Measurements from ENCODE around the gene CCDC57.

The CCDC57 gene

DNA sequence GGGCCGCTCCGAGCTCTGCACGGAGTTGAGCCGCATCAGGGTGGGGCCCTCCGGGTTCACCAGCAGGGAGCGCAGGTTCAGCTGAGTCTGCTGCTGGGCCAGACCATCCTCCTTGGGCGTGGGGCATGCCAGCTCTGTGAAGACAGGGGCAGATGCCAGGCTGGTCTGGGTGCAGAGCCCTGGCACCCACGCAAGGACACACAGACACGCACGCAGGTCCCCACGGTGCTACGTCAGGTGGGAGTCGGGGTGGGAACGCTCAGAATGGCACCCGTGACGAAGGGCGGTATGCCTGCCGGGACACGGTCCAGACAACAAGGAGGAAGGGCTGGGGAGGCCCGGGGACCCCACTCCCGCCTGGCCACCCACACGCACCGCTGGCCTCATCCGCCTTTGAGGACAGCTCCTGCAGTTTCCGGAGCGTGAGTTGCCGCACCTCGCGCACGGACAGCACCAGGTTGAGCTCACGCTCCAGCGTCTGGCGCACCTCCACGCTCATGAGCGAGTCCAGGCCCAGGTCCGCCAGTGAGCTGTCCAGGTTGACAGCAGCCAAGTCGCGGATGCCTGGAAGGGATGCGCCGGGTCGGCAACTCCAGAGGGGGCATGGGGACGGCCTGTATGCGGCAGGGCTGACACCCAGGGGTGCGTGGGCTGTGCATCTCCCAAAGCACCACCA is 131.7 kb downstream of the CCDC57 start:
- DNase-seq (ENCODE audit: low read depth), result no peak

DNA sequence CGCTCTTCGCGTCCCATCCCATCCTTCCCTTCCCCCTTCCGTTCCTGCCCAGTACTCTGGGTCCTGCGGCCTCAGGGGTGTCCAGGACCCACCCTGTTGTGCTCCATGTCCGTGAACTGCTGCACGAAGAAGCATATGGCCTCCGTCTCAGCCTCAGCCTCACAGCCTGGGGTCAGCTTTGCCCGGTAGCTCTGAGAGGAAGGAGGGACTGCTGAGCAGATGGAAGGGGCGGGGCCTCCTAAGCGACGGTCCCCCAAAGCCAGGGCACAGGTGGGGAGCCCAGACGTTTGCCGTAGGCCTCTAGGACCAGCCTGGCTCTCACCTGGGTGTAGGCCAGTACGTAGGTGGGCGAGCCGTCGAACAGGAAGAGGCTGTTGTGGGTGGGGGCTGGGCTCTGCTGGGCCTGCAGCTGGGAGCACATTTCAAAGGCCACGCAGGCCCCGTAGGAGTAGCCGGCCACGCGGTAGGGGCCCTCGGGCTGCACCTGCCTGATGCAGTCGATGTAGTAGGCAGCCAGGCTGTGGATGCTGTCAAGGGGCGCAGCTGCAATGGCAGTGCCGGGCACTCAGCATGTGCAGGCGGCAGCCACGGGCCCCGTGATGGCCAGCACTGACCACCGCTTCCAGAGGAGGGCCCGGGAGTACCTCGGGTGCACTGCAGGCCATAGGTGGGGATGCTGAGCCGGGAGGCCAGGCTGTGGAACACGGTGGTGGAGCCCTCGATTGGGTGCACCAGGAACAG is 132.4 kb downstream of the CCDC57 start:
- DNase-seq (ENCODE audit: low read depth), result no peak

DNA sequence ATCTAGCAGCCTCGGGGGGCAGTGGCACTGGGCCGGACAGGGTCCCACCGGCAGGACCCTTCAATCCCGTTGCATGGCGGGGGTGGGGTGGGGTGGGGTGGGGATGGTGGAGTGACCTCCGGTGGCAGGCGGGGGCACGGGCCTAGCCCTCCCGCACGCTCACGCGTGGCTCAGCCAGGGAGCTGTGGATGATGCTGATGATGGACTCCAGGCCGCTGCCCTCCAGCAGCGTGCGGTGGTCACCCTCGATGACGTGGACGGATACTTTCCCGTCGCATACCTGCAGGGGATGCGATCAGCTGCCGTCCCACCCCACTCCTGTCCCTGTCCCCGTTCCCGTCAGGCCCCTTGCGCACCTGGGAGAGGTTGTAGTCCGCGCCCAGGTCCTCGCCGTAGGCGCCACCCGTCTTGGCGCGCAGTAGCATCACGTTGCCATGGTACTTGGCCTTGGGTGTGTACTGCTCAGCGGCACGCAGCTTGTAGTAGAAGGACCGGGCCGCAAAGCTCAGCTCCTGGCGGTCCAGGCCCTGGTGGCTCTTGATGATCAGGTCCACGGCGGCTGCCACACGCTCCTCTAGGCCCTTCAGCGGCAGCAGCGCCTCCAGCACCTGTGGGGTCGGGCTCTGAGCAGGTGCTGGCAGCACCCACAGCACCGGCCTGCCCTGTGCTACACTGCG is 133.5 kb downstream of the CCDC57 start:
- no peak for DNase-seq (ENCODE audit: low read depth)

DNA sequence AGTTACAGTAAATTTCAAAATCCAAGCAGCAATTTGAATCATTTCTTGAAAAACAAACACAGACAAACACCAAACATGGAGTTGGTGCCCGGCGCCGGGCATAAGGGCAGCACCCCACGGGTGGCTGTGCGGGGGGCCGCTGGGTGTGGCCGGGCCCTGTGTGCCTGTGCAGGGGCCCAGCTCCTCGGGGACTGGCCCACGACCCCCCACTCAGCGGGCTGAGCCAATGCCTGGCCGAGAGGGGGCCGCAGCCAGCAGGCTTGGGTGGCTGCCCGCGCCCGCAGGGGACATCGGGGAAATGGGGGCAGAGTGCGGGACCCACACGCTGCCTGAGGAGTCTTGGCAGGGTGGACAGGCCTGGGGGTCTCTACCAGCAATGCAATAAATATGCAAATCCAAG is 134.2 kb downstream of the CCDC57 start:
- no peak for DNase-seq (ENCODE audit: low read depth)

DNA sequence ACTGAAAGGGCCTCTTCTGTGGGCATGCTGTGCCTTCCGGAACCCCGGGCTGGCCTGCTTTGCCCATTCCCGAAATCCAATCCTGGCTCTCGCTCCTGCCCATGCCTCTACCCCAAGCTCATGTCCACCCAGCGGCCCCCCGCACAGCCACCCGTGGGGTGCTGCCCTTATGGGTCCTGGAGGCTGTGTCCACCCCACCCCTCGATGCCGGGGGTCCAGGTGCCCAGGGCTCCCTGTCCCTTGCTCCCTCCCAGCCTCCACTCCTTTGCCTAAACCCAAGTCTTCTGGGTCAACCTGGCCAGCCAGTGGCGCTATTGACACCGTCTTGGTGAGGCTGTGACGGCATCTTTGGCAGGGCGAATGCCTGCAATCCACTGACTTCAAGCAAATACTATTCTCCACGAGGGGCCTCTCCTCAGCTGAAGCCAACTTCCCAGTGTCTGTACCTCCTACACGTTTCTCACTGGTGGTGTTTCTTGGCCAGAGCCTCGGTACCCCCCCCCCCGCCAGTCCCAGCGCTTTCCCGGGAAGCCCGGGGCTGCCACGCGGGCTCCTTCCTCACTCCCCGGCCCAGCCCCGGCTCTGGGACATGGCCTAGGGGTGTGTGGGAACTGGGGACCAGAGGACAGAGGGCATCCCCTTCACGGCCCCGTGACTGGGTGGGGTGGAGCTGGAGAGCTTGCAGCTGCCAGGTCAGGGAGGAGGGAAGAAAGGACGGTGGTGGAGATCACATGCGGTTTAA is 134.9 kb downstream of the CCDC57 start:
- no peak for DNase-seq (ENCODE audit: low read depth)

DNA sequence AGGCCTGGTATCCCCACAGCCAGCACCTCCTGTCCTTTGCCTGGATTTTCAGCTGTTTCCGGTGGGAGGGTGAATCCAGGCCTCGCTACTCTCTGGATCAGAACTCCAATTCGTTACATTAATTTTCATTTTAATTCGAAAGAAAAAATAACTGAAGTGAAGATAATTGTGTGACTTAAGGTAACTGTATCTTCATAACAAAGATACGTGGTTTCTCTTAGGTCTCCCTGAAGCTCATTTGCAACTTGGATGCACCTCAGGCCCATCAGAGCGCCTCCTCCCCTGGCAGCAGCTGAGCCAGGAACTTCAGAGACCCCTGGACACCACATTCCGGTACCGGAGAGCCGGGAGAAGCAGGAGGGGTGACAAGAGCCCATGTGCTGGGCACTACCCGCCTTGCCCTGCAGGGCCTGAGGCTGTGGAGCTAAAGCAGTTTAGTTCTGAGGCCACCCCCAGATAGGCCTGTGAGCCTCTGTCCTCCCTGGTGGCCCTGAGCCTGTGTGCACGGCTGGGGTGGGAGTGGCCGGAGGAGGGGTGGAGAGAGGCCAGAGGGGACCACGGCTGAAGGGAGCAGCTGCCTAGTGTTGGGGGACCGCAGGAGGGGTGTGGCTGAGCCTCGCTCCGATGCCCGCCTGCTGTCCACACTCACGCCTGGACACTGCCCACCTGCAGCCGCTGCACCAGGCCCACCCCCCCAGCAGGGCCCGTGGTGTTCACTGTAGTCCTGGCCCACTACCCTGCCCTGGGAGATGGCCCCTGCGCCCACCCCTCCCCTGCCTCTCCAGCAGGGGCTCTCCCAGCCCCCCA is 135.7 kb downstream of the CCDC57 start:
- DNase-seq (ENCODE audit: low read depth), result no peak

DNA sequence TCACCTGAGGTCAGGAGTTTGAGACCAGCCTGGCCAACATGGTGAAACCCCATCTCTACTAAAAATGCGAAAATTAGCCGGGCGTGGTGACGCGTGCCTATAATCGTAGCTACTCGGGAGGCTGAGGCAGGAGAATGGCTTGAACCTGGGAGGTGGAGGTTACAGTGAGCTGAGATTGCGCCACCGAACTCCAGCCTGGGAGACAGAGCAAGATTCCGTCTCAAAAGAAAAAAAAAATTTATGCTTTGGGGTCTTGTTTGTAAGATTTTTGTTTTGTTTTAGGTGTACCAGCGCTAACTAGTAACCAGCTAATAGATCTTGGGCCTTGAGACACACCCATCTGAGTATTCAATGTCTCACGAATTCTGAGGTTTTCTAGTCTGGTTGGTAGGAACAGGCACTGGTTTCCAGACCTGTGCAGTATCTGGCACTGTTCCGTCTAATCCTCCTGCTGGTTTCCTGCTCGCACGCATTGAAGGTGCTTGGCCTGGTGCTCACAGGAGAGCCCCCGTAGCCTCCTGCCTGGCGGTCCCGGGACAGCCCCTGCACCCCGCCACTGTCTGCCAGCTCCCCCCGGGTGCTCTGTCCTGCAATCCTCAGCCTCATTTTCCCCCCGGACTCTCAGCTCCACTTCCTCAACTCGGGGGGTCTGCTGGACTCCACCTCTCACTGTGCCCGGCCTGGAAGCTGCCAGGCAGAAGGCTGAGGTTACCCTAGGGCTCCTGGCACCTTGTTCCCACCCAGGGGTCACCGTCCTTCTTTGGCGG is 136.4 kb downstream of the CCDC57 start:
- DNase-seq (ENCODE audit: low read depth), result no peak

DNA sequence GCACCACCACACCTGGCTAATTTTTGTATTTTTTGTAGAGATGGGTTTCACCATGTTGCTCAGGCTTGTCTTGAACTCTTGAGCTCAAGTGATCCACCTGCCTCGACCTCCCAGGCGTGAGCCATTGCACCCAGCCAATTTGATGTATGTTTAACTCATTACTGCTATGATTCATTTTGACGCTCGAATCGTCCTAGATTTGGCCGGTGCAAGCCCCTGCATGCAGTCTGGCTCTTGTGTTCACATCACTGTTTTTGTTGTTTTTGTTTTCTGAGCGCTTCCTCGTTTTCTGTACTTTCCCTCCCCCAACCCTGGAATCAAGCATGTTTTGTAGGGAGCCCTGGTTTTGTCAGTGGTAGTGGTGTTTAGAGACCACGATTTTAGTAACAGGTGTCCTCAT is 139.2 kb downstream of the CCDC57 start:
- DNase-seq (ENCODE audit: low read depth), result no peak

DNA sequence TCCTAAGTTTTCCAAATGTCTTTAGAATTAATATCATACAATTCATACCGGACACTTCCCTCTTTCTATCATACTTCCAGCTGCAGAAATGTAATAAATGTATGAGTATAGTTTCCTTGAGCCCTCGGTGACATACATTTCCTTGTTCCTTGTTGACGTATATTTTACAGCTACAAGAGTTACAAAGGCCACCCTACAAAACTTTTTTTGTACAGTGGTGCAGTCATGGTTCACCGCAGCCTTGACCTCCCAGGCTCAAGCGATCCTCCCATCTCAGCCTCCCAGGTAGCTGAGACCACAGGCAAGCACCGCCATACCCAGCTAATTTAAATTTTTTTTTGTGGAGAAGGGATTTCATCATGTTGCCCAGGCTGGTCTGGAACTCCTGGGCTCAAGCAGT is 139.8 kb downstream of the CCDC57 start:
- DNase-seq (ENCODE audit: low read depth), result no peak

DNA sequence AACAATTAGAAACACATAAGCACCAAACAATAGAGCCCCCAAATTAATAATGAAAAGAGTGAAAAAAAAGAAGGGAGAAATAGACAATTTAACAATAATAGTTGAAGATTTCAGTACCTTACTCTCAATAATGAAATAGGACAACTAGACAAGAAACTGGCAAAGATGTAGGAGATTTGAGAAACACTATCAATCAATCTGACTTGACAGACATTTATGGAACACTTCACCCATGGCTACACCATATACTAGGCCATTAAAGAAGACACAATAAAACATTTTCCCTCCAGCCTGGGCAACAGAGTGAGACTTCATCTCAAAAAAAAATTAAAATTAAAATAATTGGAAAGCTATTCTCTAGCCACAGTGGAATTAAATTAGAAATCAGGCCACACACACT is 142.0 kb downstream of the CCDC57 start:
- no peak for DNase-seq (ENCODE audit: low read depth)

DNA sequence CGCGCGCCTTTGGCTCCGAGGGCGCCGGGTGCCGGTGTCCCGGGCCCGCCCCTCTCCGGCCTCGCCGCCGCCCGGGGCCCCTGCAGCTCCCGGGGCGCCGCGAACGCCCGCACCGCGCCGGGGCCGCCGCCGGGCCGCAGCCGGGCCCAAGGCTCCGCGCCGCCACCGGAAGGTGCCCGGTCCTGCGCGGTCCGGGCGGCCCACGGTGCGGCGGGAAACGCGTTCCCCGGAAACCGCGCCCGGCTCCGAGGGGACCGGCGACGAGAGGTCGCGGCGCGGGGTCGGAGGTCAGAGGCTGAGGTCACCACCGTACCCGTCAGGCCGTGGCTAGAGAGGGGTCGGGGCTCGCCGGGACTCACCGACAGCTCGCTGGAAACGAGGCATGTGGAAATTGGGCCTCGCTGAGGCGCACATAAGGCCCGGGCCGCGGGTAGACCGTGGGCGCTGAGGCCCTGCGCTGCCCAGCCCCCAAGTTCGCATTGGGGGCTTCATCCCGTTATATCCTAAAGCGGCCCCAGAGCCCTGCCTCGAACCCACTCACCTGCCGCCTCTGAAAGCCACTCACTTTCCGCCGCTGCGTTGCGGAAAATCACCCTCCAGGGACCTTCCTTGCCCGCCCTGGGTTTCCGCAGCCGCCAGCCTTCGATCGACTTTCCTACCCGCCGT is 146.9 kb downstream of the CCDC57 start, which contains the start of gene DUS1L:
Gene DUS1L (minus strand): TSS at position 167 of the 666 bp plus-strand sequence. CDS start 745 bp downstream, outside the sequence.
- peak; percentile 64 for DNase-seq (ENCODE audit: low read depth)

DNA sequence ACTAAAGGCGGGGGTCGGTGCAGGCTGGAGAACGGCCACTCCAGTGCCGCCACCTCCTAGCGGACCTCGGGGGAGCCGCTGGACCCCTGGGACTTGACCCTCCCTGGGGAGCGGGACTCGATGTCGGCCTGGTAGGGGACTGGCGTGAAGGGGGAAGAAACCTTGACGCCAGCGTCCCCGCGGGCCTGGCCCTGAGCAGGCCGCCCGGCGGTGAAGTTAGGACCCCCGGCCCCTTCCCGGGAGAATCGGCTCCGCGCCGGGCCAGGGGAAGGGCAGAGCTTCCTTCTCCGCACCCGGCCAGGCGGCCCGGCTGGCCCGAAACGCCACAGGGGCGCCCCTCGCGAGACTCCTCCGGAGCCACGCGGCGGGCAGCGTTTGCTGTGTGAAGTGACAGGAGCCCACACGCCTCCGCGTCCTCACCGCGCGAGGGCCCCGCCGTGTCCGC is 147.4 kb downstream of the CCDC57 start:
- DNase-seq (ENCODE audit: low read depth), result peak; percentile 30

DNA sequence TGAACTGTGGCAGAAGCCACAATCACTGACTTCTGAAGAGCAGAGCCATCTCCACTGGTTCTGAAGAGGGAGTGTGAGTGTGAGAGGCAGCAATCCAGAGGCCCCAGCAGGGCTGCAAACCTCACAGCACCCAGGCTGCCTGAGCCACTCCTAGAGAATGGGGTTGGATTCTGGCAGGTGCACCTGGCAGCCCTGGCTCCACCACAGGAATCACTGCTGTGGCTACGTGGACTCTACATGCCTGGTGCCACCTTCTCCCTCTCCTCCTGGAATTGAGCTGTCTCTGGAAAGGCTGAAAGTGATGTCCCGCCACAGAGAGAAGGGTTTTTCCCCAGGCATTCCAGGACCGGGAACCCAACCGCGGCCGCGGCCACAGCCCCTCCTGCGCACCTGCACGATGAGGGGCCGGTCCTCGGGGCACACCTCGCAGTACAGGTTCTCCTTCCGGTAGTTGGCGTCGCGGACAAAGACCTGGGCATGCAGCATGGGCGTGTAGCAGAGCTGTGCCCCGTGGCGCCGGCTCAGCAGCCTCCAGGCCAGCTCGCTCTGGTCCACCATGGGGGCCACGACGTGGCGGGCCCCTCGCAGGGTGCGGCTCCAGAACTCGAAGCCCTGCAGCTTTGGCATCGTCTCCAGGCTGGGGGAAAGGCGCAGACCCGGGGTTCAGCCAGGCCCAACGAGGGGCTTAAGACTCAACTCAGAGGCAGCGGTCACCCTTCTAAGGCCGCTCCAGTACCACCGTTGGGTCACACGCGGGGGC is 148.0 kb downstream of the CCDC57 start:
- DNase-seq (ENCODE audit: low read depth), result no peak

DNA sequence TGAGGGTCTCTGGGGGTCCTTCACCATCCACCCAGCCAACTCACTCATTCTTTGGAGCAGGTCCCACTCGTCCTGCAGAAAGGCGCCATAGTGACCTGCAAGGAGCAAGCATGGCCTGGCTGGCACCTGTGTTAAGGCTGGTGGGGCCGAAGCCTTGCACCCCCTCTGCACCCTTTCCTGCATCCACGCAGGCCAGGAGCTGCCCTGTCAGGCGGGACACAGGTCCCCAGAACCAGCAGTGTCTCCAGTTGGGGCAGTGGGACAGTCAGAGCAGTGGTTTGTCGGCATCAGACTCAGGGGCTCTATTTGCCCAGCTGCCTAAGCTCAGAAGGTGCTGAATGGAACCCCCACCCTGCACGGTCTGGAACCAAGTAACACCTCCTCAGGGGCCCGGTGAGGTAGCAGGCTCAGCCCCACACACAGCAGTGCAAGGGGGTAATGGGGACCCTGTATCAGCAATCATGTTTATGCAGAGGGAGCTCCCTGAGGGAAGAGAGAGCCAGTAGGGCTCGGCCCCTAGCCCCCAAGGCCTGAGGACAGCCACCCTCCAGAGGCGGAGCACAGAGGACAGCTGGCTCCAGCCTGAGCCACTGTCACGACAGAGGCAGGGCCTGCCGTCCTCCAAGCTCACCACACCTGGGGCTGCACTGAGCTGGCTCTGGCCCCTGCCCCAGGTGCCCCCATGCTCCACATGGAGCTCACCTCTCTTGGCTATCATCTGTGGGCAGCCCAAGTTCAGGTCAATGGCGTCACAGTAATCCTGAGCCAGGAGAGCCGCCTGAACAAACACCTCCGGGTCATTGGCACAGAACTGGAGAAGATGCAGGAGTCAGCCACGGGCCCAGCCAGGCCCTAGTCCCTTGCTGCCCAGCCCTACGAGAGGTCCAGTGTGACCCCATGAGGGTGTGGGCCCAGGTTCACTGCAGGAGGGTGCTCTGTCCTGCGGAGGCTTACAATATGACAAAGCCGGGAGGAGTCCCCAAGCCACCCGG is 148.9 kb downstream of the CCDC57 start:
- no peak for DNase-seq (ENCODE audit: low read depth)

DNA sequence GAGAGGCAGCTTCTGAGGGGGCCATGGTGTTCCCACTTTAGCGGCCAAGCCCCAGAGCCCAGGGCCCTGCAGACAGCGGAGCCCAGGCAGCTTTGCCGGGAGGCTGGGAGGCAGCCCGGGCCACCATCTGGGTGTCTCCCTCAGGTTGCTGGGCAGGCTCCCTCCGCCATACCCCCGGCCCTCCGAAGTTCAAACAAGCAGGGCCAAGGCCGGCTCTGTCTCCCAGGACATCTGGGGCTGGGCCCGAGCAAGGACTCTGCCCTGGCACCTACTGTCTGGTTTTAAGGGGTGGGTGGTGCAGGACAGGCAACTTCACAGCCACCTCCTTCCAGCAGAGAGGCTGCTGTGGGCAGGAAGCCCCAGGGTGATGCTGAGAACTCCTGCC is 149.7 kb downstream of the CCDC57 start:
- DNase-seq (ENCODE audit: low read depth), result no peak

DNA sequence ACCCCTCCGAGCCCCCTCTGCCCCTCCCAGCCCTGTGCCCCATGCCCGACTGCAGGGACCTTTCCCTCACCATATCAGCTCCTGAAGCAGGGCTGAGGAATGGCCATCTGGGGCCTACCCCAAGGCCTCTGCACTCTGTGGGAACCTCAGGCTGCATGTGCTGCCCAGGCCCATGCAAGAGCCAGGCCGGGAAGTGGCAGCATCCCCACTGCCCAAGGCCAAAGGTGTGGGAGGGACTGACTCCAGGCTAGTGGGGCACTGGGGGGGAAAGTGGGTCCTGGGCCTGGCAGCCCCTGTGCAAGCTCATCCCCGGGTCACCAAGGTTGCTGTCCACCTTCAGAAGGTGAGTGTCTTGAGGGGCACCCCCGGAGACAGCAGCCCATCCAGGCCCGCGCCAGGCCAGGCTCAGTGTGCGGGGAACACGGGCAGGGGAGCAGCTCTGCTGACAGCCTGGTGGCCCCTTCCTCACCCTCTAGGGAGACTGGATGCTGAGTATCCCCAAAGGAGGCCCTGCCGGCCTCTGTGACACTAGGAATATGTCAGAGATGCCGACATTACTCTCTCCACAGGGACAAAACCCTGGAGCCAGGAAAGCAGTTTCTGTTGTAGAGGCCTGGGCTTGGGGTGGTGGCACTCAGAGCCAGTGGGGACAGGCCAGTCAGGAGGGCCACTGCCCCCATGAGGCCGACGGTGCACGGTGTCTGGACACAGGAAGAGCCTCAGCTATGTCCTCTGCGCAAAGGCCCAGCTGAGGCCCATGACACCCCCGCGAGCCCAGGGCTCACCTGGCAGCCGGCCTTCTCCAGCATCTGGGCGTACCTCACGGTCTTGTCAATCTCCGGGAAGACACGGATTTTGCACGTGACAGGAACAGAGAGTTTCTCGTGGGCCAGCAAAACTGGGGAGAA is 150.3 kb downstream of the CCDC57 start:
- DNase-seq (ENCODE audit: low read depth), result no peak
